ENCODE data around the gene STUB1. TPM values are rescaled to one million over a fixed set of nuclear protein-coding genes. Genes with fewer than 3 reads are reported as not detected.

STUB1 gene
- total and polyA plus RNA-seq, 8 donors: 43.5 to 307 (median 156) TPM

- peaks cover 37 to 69% (median 61%) of the 10 kb centered on the region in 4 donors for H3K4me1 ChIP-seq
- peak; percentile 92 to 94 for DNase-seq
- no peaks in the 10 kb centered on the region for H3K9me3 ChIP-seq
- H3K36me3 ChIP-seq: no peaks in the 10 kb centered on the region
- H3K27ac ChIP-seq: peak within 1 kb of the TSS; percentile 85 to 96 (median 92)
- TF ChIP-seq POLR2AphosphoS5 (IDR thresholded peaks at IDR 0.05) (peak in 2 of 3 donors; percentile 86), EP300 (IDR thresholded peaks at IDR 0.05) (no peak), POLR2A (IDR thresholded peaks at IDR 0.05) (peak in 1 of 4 donors; percentile 13), CTCF (IDR thresholded peaks at IDR 0.05) (no peak)
- intact Hi-C loops (cut with DNase I; ENCODE audit: low total_unique reads): no loop called here
- peak within 1 kb of the TSS; percentile 65 to 84 (median 74) for H3K4me3 ChIP-seq
- 1 to 20% (median 1%) methylated on average over 2 to 81 of the region's 81 CpGs for WGBS, 5 donors
- no peaks in the 10 kb centered on the region for H3K27me3 ChIP-seq
Observed at GRCh38 chr16:641326-642188, 38.7 kb upstream of the STUB1 start, which contains the start of gene MCRIP2. Gene MCRIP2 (plus strand): TSS chr16:641828. CDS start chr16:641992, 164 bp downstream.

- H3K4me1 ChIP-seq: peaks cover 43 to 74% (median 66%) of the 10 kb centered on the region in 4 donors
- intact Hi-C loops (cut with DNase I; ENCODE audit: low total_unique reads): no loop called here
- no peaks in the 10 kb centered on the region for H3K27me3 ChIP-seq
- peak overlapping the region; percentile 85 to 96 (median 92) for H3K27ac ChIP-seq
- H3K4me3 ChIP-seq: peak overlapping the region; percentile 65 to 84 (median 74)
- H3K36me3 ChIP-seq: no peaks in the 10 kb centered on the region
- no peaks in the 10 kb centered on the region for H3K9me3 ChIP-seq
- TF ChIP-seq POLR2AphosphoS5 (IDR thresholded peaks at IDR 0.05): peak in 2 of 3 donors; percentile 42 to 46
- TF ChIP-seq CTCF (IDR thresholded peaks at IDR 0.05): no peak
- peak; percentile 83 to 85 for DNase-seq
- WGBS, 5 donors: 3 to 19% (median 6%) methylated on average over 6 to 72 of the region's 72 CpGs
Observed at GRCh38 chr16:642189-643049, 37.8 kb upstream of the STUB1 start.

GRCh38 chr16:643050-643368 is 37.2 kb upstream of the STUB1 start:
- intact Hi-C loops (cut with DNase I; ENCODE audit: low total_unique reads): no loop called here
- no peak for DNase-seq

More at GRCh38 chr16:643050-643368, 37.2 kb upstream of the STUB1 start:
- Histone ChIP-seq H3K4me1 (peaks cover 44 to 74% (median 66%) of the 10 kb centered on the region in 4 donors), H3K27me3 (no peaks in the 10 kb centered on the region), H3K4me3 (peak overlapping the region; percentile 65 to 84 (median 74)), H3K9me3 (no peaks in the 10 kb centered on the region), H3K27ac (peak overlapping the region; percentile 85 to 96 (median 92)), H3K36me3 (no peaks in the 10 kb centered on the region)
- no peak for TF ChIP-seq EP300 (IDR thresholded peaks at IDR 0.05)
- no peak for TF ChIP-seq POLR2AphosphoS5 (IDR thresholded peaks at IDR 0.05)
- TF ChIP-seq POLR2A (IDR thresholded peaks at IDR 0.05): no peak
- no peak for TF ChIP-seq CTCF (IDR thresholded peaks at IDR 0.05)
- WGBS, 5 donors: 57 to 81% (median 72%) methylated on average over 2 to 13 of the region's 13 CpGs

Measured in stomach (tissue), 9 donors.